Activated CD4-positive, CD25-positive, alpha-beta regulatory T cell treated with anti-CD3 and anti-CD28 coated beads, Interleukin-2, amount 50 U/mL, for 24 hours (primary cell): ENCODE data around the gene SRCAP.

Experiments
- ATAC-seq, 2 donors: fragments of 150-1000 bp; cut with Tn5 transposase; one replicate each; pipeline ENCODE4 v1.10.0; 2021; ENCODE audit warnings: mild to moderate bottlenecking in 1 of 2, moderate library complexity in 1 of 2

The SRCAP gene

GRCh38 chr16:30777591-30778297 lies 78.8 kb downstream of the SRCAP start:
- no peak for ATAC-seq

GRCh38 chr16:30778549-30779244 lies 79.7 kb downstream of the SRCAP start:
- ATAC-seq: no peak

GRCh38 chr16:30779596-30779995 lies 80.6 kb downstream of the SRCAP start:
- ATAC-seq: no peak

DNA sequence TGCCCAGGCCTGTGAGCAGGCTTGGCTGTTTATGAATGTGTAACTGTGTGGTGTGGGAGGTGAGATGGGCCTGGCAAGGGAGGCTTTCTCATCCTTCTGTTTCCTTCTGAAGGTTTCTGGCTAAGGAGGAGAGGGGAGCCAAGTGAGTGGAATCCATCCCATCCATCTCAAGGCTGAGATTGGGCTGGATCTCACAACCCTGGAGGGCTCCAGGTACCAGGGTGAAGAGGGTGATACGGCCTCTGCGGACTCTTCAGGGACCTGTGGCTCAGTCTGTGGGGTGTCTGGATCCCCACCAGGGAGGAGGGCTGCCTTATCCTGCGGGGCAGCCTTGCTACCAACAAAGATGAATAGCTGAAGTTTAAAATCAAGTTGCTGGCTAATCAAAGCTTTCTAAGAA lies 81.0 kb downstream of the SRCAP start:
- ATAC-seq: no peak

DNA sequence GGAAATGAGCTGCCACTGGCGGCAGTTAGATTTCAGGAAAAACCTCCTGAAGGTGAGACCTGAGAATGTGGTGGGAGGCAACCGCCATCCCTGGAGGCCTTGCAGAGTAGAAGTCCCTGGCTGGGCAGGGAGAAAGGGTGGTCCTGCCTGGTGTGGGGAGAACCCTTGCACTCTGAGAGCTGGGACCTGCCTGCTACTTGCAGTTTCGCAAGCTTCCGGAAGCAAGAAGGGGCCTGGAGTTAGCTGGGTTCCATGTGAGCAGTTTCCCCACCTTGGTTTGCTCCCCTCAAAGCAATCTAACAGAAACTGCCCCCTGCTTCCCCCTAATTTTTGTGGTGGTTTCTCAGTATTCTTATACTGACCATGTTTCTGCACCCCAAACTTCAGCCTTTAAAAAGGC lies 81.6 kb downstream of the SRCAP start:
- no peak for ATAC-seq

GRCh38 chr16:30782486-30783279 lies 83.7 kb downstream of the SRCAP start:
- no peak for ATAC-seq

- no peak for ATAC-seq
Observed at GRCh38 chr16:30783280-30784109, 84.5 kb downstream of the SRCAP start.

DNA sequence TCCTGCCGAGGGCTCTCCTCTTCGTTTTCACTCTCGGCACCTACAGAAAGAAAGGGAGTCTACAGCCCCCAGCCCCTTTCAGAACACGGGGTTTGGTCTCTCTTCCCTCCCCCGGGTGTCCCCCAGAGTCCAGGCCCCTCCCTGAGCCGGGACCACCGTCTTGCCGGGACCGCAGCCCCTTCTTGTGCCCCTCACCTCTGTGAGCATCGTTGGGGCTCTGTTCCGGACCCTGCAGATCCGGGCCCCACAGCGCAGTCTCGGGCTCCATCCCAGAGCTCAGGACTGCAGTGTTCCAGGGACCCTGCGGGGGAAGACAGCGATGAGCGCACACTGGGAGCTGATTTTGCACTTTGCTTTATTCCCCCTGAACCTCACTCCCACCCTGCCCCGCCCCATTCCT lies 85.2 kb downstream of the SRCAP start:
- no peak for ATAC-seq

GRCh38 chr16:30785126-30786106 lies 86.4 kb downstream of the SRCAP start:
- ATAC-seq: no peak

- peak; percentile 42 to 44 for ATAC-seq
Observed at GRCh38 chr16:30786115-30786935, 87.4 kb downstream of the SRCAP start.

DNA sequence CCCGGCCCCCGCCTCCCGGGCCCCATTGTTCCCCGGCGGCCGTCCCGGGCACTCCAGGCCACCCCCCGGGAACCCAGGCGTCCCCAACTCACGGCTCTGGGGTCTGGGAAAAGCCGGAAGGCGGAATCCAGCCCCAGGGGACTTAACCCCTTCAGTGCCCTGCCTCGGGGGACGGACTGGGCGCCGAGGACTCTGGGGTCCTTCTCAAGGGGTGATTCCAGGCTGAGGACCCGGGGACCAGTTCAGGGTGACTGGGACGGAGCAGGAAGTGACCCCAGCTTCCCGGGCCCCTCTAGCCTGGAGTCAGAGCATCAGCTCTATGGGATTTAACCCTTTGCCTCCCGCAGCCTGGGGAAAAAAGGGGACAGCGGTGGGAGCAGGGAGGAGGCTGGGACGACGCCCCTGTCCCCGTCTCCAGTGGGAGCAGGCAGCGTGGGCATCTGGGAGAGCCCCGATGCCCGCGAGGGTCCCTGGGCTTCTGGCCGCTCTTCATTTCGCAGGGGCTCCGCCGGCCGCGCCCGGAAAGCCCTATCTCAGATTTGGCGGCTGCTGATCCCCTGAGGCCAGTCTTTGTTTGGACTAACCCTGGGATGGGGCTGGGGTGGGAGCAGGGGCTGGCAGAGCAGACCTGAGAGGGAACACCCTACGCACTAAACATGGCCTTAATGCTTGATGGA lies 88.1 kb downstream of the SRCAP start, which contains the start of gene ZNF629:
Gene ZNF629 (minus strand): TSS at position 270 of the 677 bp plus-strand sequence. CDS start 2,723 bp downstream, outside the sequence.
- ATAC-seq: peak; percentile 73 to 75

DNA sequence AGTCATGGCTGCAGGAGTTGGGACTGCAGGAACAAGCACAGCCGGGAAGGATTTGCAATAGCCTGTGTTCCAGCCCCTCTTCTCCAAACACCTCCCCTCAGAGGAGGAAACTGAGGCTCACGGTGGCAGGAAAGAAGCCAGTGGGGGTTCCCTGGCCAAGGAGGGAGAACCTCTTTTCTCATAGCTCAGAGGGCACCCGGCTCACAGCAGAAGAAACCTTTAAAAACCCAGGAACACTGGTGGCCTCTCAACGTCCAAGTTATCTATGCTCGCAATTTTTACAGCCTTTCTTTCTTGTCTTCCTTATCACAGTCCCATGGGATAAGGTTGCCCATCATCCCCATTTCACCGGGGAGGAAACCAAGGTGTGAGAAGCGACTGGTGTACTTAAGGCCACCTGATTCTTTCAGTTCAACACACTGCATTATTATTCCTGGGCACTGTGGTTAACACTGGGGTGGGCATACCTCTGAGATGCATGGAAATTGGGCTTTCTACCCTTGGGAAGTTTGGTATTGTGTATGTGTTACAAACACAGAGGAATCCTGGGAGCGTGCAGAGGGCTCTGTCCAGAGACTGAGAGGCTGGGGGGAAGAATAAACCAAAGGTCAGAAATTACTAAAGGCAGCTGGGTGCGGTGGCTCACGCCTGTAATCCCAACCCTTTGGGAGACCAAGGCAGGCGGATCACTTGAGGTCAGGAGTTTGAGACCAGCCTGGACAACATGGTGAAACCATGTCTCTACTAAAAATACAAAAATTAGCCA lies 88.8 kb downstream of the SRCAP start:
- no peak for ATAC-seq
